Measurements from ENCODE around the gene DSTN.
"Not testable (repeated sequence)": the region's sequence is repeated elsewhere in the genome, so short reads cannot be mapped to it uniquely, and the experiment has no call there.

DSTN gene

DNA sequence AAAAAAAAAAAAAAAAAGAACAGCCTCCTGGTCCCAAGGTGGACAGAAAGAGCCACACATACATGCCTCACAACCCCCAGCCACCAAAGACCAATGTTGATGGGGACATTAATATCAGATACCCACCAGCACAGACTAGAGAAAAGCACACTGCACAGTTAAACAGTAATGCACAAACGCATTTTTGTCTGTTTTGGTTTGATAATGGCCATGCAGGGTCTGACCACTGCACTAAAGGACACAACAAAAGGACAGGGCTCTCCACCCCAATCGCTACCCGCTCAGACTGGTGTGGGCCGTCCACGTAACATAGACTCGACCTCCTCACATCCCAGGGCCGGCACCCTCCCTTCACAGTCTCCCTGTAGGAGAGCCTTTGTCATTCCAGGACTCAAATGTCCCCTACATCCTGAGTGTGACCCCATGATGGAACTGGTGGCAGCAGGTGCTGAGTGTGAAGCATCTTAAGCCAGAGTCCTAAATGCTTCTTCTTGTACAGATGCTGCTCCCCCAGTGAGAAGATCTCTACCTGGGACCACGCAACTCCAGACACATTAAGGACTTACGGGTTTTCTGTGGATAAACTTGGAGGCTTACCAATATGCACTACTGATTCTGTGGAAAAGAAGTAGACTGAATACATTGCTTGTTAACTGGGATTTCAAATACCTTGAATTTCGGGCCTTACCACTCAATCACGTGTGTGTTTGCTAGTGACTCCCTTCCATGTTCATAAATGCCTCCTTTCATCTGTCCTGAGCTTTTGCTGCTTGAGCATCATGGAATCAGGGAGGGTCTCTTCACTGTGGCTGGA, 84.2 kb downstream of the DSTN start:
- no peak for DNase-seq

- no peak for DNase-seq
Observed at GRCh38 chr20:17654649-17655285, 84.9 kb downstream of the DSTN start.

- no peak for DNase-seq
Observed at GRCh38 chr20:17655286-17655651, 85.4 kb downstream of the DSTN start.

DNA sequence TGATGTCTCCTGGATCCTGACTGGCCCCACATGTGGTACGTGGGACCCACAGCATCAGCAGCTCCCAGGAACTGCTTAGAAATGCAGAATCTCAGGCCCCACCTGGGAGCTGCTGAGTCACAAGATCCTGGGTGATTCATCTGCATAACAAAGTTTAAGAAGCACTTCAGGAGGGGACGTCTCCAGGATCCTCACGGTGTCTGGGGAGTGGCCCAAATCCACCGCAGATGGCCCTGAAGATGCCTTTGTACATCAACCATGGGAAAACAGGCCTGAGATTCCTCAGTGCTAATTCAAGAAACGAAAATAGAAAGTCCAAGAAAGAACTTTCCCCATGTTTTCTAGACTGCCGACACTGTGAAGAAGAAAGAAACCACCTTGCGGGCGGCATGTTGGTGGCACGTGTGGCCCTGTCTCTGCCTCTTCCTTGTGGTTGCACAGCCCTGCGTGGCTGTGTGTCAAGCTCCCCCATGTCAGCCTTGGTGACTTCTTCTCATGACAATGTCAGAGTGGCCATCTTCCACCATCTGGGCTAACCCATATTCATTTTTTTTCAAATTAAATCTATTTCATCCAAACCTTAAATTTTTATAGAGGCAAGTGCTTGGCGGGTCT, 86.1 kb downstream of the DSTN start:
- DNase-seq = no peak

DNA sequence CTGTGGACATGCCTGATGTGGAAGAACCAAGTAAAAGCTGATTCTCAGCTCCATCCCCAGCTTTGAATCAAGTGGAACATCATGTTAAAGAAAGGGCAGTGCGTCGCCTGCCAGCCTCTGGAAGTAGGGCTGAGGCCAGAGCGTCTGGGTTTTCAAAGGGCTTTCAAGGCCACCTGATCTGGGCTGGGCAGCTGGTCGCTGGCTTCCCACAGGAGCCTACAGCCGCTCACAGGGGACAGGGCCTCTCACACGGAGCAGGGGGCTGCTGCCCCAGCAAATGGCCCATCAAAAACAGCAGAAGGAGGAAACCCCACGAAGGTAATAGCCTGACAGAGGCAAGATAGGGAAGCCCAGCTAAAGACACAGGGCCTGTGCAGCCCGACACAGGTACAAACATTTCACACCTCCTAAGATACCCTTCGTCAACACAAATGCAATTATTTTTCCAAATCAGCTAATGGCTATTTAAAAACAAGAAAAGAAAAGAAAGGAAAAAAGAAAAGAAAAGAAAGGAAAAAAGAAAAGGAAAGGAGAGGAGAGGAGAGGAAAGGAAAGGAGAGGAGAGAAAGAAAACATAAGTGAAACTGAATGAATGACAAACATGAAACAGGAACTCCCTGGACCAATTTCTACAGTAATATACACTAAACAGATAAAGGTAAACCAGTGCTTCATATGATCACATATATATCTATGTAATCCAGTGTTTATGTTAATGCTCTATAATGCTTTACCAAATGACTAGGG, 87.4 kb downstream of the DSTN start:
- DNase-seq = no peak

GRCh38 chr20:17657898-17658647, 88.2 kb downstream of the DSTN start:
- DNase-seq = no peak

- DNase-seq = no peak
Observed at GRCh38 chr20:17658648-17658993, 88.7 kb downstream of the DSTN start.

- not testable (repeated sequence) for DNase-seq
Observed at GRCh38 chr20:17659344-17659743, 89.5 kb downstream of the DSTN start.
